ENCODE measurements around the gene TET1.
A peak's percentile ranks its signal among the peaks of the same experiment; 100 is the strongest.

Gene TET1

GRCh38 chr10:68666280-68666760, 106.2 kb downstream of the TET1 start:
- peak; percentile 81 for DNase-seq (ENCODE audit: extremely low read depth, low read depth)
- no peak overlapping the region for H3K4me3 ChIP-seq (replicated peaks; ENCODE audit: low read depth, low read length)
- no peak for TF ChIP-seq CTCF (IDR thresholded peaks at IDR 0.05; ENCODE audit: low read depth, low read length, missing control alignments)

GRCh38 chr10:68668231-68668630, 108.1 kb downstream of the TET1 start:
- DNase-seq (ENCODE audit: extremely low read depth, low read depth), result no peak
- TF ChIP-seq CTCF (IDR thresholded peaks at IDR 0.05; ENCODE audit: low read depth, low read length, missing control alignments), result no peak
- no peak overlapping the region for H3K4me3 ChIP-seq (replicated peaks; ENCODE audit: low read depth, low read length)

GRCh38 chr10:68668972-68669371, 108.8 kb downstream of the TET1 start:
- TF ChIP-seq CTCF (IDR thresholded peaks at IDR 0.05; ENCODE audit: low read depth, low read length, missing control alignments), result no peak
- no peak overlapping the region for H3K4me3 ChIP-seq (replicated peaks; ENCODE audit: low read depth, low read length)
- DNase-seq (ENCODE audit: extremely low read depth, low read depth), result no peak

GRCh38 chr10:68684413-68684812, 124.3 kb downstream of the TET1 start:
- no peak for DNase-seq (ENCODE audit: extremely low read depth, low read depth)
- TF ChIP-seq CTCF (IDR thresholded peaks at IDR 0.05; ENCODE audit: low read depth, low read length, missing control alignments), result no peak
- H3K4me3 ChIP-seq (replicated peaks; ENCODE audit: low read depth, low read length), result no peak overlapping the region

GRCh38 chr10:68696018-68696417, 135.9 kb downstream of the TET1 start:
- DNase-seq (ENCODE audit: extremely low read depth, low read depth), result no peak
- TF ChIP-seq CTCF (IDR thresholded peaks at IDR 0.05; ENCODE audit: low read depth, low read length, missing control alignments), result no peak

GRCh38 chr10:68697106-68697505, 137.0 kb downstream of the TET1 start:
- DNase-seq (ENCODE audit: extremely low read depth, low read depth), result no peak
- H3K4me3 ChIP-seq (replicated peaks; ENCODE audit: low read depth, low read length), result no peak overlapping the region
- no peak for TF ChIP-seq CTCF (IDR thresholded peaks at IDR 0.05; ENCODE audit: low read depth, low read length, missing control alignments)

More at GRCh38 chr10:68696018-68696417, 135.9 kb downstream of the TET1 start:
- H3K4me3 ChIP-seq (replicated peaks; ENCODE audit: low read depth, low read length), result no peak overlapping the region

- no peak for TF ChIP-seq CTCF (IDR thresholded peaks at IDR 0.05; ENCODE audit: low read depth, low read length, missing control alignments)
- no peak for DNase-seq (ENCODE audit: extremely low read depth, low read depth)
- H3K4me3 ChIP-seq (replicated peaks; ENCODE audit: low read depth, low read length), result no peak overlapping the region
Measured at GRCh38 chr10:68700197-68700596, 140.1 kb downstream of the TET1 start.
